HT1080 (cell line): Measurements from ENCODE around the gene TSPAN3. TPM values are rescaled to one million over a fixed set of nuclear protein-coding genes. Genes with fewer than 3 reads are reported as not detected.

Experiments used
- DNase-seq: peaks from one replicate; pipeline ENCODE4 v3.0.0-alpha.2; 2015; ENCODE audit warnings: low read depth
- total RNA-seq: library from RNA; depleted of rRNA; stranded (reverse); fragments of >200 nt; shearing (Covaris generic); gene quantifications from 2 replicates; pipeline ENCODE4 v1.2.3, GENCODE V29; 2014

Gene TSPAN3
- total RNA-seq, 1 experiment from 2014 or later = 216 TPM

- DNase-seq = peak; percentile 23
Measured at GRCh38 chr15:77023576-77024272, 47.2 kb downstream of the TSPAN3 start.

GRCh38 chr15:77022646-77023575 lies 48.0 kb downstream of the TSPAN3 start:
- DNase-seq = no peak

GRCh38 chr15:77021803-77022381 lies 49.0 kb downstream of the TSPAN3 start:
- peak; percentile 82 for DNase-seq

- DNase-seq = no peak
Measured at GRCh38 chr15:77021088-77021481, 49.8 kb downstream of the TSPAN3 start.

GRCh38 chr15:77020348-77021087 lies 50.4 kb downstream of the TSPAN3 start:
- no peak for DNase-seq

- peak; percentile 66 for DNase-seq
Measured at GRCh38 chr15:77019521-77020331, 51.2 kb downstream of the TSPAN3 start.

- DNase-seq = no peak
Measured at GRCh38 chr15:77018796-77019505, 52.0 kb downstream of the TSPAN3 start.

GRCh38 chr15:77017761-77018720 lies 52.9 kb downstream of the TSPAN3 start:
- DNase-seq = no peak

- DNase-seq = no peak
Measured at GRCh38 chr15:77017091-77017660, 53.7 kb downstream of the TSPAN3 start.

- no peak for DNase-seq
Measured at GRCh38 chr15:77016321-77016695, 54.6 kb downstream of the TSPAN3 start.

- no peak for DNase-seq
Measured at GRCh38 chr15:77015646-77016320, 55.1 kb downstream of the TSPAN3 start.

GRCh38 chr15:77014132-77015081 lies 56.5 kb downstream of the TSPAN3 start:
- no peak for DNase-seq

- DNase-seq = no peak
Measured at GRCh38 chr15:77013776-77014131, 57.2 kb downstream of the TSPAN3 start.

- DNase-seq = no peak
Measured at GRCh38 chr15:77012868-77013267, 58.0 kb downstream of the TSPAN3 start.

GRCh38 chr15:77012117-77012712 lies 58.7 kb downstream of the TSPAN3 start:
- no peak for DNase-seq

- no peak for DNase-seq
Measured at GRCh38 chr15:77010857-77011256, 60.1 kb downstream of the TSPAN3 start.
